ENCODE measurements around the gene MSH5. TPM values are rescaled to one million over a fixed set of nuclear protein-coding genes. Genes with fewer than 3 reads are reported as not detected.

MSH5 gene
- total and polyA plus RNA-seq, 2 of the 13 experiments (the other 11 are each of a cell fraction or from before 2014, with no cell fraction given): 10.2 to 38.7 TPM

- TF ChIP-seq, protein P1, sequence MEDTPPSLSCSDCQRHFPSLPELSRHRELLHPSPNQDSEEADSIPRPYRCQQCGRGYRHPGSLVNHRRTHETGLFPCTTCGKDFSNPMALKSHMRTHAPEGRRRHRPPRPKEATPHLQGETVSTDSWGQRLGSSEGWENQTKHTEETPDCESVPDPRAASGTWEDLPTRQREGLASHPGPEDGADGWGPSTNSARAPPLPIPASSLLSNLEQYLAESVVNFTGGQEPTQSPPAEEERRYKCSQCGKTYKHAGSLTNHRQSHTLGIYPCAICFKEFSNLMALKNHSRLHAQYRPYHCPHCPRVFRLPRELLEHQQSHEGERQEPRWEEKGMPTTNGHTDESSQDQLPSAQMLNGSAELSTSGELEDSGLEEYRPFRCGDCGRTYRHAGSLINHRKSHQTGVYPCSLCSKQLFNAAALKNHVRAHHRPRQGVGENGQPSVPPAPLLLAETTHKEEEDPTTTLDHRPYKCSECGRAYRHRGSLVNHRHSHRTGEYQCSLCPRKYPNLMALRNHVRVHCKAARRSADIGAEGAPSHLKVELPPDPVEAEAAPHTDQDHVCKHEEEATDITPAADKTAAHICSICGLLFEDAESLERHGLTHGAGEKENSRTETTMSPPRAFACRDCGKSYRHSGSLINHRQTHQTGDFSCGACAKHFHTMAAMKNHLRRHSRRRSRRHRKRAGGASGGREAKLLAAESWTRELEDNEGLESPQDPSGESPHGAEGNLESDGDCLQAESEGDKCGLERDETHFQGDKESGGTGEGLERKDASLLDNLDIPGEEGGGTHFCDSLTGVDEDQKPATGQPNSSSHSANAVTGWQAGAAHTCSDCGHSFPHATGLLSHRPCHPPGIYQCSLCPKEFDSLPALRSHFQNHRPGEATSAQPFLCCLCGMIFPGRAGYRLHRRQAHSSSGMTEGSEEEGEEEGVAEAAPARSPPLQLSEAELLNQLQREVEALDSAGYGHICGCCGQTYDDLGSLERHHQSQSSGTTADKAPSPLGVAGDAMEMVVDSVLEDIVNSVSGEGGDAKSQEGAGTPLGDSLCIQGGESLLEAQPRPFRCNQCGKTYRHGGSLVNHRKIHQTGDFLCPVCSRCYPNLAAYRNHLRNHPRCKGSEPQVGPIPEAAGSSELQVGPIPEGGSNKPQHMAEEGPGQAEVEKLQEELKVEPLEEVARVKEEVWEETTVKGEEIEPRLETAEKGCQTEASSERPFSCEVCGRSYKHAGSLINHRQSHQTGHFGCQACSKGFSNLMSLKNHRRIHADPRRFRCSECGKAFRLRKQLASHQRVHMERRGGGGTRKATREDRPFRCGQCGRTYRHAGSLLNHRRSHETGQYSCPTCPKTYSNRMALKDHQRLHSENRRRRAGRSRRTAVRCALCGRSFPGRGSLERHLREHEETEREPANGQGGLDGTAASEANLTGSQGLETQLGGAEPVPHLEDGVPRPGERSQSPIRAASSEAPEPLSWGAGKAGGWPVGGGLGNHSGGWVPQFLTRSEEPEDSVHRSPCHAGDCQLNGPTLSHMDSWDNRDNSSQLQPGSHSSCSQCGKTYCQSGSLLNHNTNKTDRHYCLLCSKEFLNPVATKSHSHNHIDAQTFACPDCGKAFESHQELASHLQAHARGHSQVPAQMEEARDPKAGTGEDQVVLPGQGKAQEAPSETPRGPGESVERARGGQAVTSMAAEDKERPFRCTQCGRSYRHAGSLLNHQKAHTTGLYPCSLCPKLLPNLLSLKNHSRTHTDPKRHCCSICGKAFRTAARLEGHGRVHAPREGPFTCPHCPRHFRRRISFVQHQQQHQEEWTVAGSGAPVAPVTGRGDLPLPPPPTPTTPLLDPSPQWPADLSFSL (CRISPR knock-in tag; IDR thresholded peaks at IDR 0.05): peak; percentile 68; the same call in 1 of the 2 replicates
- TF ChIP-seq, protein P2, sequence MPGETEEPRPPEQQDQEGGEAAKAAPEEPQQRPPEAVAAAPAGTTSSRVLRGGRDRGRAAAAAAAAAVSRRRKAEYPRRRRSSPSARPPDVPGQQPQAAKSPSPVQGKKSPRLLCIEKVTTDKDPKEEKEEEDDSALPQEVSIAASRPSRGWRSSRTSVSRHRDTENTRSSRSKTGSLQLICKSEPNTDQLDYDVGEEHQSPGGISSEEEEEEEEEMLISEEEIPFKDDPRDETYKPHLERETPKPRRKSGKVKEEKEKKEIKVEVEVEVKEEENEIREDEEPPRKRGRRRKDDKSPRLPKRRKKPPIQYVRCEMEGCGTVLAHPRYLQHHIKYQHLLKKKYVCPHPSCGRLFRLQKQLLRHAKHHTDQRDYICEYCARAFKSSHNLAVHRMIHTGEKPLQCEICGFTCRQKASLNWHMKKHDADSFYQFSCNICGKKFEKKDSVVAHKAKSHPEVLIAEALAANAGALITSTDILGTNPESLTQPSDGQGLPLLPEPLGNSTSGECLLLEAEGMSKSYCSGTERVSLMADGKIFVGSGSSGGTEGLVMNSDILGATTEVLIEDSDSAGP (CRISPR knock-in tag; IDR thresholded peaks at IDR 0.05; ENCODE audit: borderline replicate concordance): no peak
- TF ChIP-seq NKX3-1 (CRISPR knock-in tag; IDR thresholded peaks at IDR 0.05): peak; percentile 23; the same call in 1 of the 2 replicates
- TF ChIP-seq PHF20 (CRISPR knock-in tag; IDR thresholded peaks at IDR 0.05): no peak
- no peak; the same call in 1 of the 2 replicates for TF ChIP-seq SP4 (CRISPR knock-in tag; IDR thresholded peaks at IDR 0.05)
- no peak for TF ChIP-seq ZNF468 (CRISPR knock-in tag; IDR thresholded peaks at IDR 0.05)
- TF ChIP-seq SMC3 (IDR thresholded peaks at IDR 0.05; ENCODE audit: low read length): peak; percentile 48; the same call in 1 of the 2 replicates
- no peak for TF ChIP-seq TP53 (CRISPR knock-in tag; conservative IDR thresholded peaks at IDR 0.05)
- TF ChIP-seq, protein P3, sequence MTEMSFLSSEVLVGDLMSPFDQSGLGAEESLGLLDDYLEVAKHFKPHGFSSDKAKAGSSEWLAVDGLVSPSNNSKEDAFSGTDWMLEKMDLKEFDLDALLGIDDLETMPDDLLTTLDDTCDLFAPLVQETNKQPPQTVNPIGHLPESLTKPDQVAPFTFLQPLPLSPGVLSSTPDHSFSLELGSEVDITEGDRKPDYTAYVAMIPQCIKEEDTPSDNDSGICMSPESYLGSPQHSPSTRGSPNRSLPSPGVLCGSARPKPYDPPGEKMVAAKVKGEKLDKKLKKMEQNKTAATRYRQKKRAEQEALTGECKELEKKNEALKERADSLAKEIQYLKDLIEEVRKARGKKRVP (CRISPR knock-in tag; IDR thresholded peaks at IDR 0.05): peak in 1 of 2 experiments; percentile 71; a peak in 2 of 4 replicates
- no peak for TF ChIP-seq EEA1 (CRISPR knock-in tag; IDR thresholded peaks at IDR 0.05; ENCODE audit: borderline replicate concordance)
- TF ChIP-seq GABPA (IDR thresholded peaks at IDR 0.05; ENCODE audit: low read depth, low read length): no peak
- TF ChIP-seq GABPA (CRISPR knock-in tag; IDR thresholded peaks at IDR 0.05; ENCODE audit: low read depth): peak; percentile 84
- TF ChIP-seq ZNF557 (CRISPR knock-in tag; IDR thresholded peaks at IDR 0.05): 0 out of 2 replicates have a peak, but pooled peaks have one; percentile 45
- TF ChIP-seq NRL (CRISPR knock-in tag; IDR thresholded peaks at IDR 0.05; ENCODE audit: borderline replicate concordance): no peak
- TF ChIP-seq, protein P4, sequence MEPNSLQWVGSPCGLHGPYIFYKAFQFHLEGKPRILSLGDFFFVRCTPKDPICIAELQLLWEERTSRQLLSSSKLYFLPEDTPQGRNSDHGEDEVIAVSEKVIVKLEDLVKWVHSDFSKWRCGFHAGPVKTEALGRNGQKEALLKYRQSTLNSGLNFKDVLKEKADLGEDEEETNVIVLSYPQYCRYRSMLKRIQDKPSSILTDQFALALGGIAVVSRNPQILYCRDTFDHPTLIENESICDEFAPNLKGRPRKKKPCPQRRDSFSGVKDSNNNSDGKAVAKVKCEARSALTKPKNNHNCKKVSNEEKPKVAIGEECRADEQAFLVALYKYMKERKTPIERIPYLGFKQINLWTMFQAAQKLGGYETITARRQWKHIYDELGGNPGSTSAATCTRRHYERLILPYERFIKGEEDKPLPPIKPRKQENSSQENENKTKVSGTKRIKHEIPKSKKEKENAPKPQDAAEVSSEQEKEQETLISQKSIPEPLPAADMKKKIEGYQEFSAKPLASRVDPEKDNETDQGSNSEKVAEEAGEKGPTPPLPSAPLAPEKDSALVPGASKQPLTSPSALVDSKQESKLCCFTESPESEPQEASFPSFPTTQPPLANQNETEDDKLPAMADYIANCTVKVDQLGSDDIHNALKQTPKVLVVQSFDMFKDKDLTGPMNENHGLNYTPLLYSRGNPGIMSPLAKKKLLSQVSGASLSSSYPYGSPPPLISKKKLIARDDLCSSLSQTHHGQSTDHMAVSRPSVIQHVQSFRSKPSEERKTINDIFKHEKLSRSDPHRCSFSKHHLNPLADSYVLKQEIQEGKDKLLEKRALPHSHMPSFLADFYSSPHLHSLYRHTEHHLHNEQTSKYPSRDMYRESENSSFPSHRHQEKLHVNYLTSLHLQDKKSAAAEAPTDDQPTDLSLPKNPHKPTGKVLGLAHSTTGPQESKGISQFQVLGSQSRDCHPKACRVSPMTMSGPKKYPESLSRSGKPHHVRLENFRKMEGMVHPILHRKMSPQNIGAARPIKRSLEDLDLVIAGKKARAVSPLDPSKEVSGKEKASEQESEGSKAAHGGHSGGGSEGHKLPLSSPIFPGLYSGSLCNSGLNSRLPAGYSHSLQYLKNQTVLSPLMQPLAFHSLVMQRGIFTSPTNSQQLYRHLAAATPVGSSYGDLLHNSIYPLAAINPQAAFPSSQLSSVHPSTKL (CRISPR knock-in tag; IDR thresholded peaks at IDR 0.05): peak; percentile 53
- no peak for TF ChIP-seq CAMTA2 (CRISPR knock-in tag; IDR thresholded peaks at IDR 0.05; ENCODE audit: borderline replicate concordance)
These were observed 2.4 kb upstream of the MSH5 start (continued) for GRCh38 chr6:31737315-31737990.

Data from HepG2 (cell line).